Stimulated activated CD4-positive, alpha-beta T cell treated with anti-CD3 and anti-CD28 coated beads, Interleukin-2, amount 100 ng/mL, for 24 hours (primary cell): Measurements from ENCODE around the gene PRPF38B.
"Not testable (repeated sequence)": the region's sequence is repeated elsewhere in the genome, so short reads cannot be mapped to it uniquely, and the experiment has no call there.

Source experiments
- DNase-seq, 2 donors: peaks; one replicate each; pipeline ENCODE4 v3.0.0-alpha.2; 2020

PRPF38B gene, protein sequence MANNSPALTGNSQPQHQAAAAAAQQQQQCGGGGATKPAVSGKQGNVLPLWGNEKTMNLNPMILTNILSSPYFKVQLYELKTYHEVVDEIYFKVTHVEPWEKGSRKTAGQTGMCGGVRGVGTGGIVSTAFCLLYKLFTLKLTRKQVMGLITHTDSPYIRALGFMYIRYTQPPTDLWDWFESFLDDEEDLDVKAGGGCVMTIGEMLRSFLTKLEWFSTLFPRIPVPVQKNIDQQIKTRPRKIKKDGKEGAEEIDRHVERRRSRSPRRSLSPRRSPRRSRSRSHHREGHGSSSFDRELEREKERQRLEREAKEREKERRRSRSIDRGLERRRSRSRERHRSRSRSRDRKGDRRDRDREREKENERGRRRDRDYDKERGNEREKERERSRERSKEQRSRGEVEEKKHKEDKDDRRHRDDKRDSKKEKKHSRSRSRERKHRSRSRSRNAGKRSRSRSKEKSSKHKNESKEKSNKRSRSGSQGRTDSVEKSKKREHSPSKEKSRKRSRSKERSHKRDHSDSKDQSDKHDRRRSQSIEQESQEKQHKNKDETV

DNA sequence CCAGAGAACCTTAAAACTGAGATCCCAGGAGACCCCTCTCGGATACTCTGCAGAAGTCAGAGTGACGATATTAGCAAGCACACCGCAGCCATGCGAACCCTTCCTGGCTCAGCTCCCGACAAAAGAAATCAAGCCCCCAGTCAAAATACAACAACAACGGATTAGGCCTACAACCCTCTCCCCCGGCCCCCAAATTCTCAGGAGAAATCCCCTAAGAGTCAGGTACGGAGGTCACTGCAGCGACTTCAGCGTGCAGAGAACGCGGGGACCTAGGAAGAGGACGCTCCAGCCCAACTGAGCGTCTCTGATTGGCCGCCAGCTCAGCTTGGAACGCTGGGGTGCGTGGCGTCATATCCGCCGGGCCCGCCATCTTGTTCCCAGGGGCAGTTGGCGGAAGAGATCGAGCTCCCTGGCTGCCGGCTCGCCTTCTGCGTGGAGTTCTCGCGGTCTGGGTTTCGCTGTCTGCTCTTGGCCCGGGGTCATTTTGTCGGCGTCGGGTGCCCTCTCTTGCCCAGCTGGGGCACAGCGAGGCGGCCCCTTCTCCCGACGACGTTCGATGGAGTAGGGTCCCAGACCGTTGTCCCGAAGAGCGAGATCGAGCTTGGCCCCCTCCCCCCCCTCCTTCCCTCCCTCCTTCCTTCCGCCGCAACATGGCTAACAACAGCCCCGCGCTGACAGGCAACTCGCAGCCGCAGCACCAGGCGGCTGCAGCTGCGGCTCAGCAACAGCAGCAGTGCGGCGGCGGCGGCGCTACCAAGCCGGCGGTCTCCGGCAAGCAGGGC, at the start of gene PRPF38B:
PRPF38B (plus strand) TSS at position 369 of the 782 bp plus-strand sequence; CDS start at position 651, 282 bp downstream.
- DNase-seq: peak; percentile 93 to 94

DNA sequence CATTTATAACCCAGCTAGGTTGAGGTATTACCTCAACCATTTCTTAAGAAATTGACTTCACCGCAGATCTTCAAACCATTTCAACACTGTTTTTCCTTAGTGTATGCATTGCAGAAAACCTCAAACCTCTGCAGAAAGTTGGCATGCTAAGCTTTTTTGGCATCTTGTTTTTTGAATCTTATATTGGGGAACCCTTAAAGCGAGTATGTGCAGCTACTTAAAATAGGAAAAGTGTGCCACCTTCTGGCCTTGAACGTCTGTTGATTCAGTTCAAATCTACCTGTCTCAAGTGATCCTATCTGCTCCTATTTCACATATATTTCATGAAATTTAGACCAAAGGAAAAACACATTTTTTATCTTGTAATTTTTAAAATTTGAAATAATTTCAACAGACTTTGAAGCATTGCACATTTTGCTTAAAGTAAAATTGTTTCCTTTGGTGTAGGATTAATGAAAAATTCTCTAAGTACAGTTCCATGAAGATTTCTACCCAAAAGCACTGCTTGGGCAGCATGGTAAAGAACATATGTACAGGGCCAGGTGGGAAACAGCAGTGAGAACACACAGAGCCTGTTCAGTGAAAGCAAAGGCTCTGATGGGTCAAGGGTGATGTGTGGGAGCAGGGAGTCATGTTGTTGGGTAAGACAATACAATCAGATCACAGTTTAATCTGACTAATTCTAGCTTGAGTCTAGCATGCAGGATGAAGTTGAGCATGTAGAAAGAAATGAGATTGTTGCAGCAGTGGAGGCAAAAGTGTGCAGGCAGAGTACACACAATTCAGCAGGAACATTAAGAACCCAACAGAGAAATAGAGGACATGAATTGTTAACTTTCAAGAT, 48.4 kb upstream of the PRPF38B start:
- peak; percentile 27 to 54 for DNase-seq

DNA sequence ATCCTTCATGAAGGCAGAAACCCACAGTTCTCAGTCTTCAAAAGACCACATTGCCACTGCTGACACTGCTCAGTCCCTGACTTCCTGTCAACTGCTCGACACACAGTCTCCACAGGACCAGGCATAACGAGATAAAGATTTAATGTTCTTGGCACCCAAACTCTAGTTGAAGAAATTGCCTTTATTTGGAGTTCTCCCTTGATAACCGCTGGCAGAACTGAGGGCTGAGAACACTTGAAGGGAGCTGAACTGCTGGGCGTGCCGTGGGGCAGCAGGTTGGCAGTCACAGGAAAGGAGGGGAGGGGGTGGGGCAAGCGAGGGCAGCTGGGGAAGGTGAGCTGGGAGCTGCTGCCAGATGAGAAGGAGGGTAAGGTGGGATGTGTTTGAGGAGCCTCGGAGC, 47.1 kb upstream of the PRPF38B start:
- DNase-seq: peak; percentile 40 to 48

DNA sequence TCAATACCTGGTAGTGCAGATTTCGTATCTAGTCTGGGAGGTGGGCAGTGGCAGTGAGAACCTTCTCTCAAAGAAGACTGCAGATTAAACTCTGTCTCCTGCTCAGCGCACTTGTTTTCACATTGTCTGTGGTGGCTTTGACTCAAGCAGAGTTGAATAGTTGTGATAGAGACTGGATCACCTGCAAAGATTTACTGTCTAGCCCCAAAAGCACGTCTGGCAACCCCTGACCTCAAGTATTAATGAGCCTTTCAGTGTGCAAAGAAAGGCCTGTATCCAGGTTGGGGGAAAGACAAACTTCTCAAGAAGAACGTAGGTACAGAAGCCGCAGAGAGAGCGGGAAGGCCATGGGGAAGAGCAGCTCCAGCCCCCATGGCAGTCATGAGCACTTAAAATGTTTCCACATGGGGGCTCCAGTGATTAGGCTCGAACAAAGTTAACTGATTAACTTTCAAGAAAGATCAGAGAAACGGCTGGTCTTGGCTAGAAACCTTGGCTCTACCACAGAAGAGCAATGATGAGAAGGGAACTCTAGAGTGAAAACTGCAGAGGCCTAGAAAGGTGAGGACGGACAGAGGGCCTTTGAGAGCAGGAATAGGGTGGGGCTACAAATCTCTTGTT, 46.4 kb upstream of the PRPF38B start:
- no peak for DNase-seq

DNA sequence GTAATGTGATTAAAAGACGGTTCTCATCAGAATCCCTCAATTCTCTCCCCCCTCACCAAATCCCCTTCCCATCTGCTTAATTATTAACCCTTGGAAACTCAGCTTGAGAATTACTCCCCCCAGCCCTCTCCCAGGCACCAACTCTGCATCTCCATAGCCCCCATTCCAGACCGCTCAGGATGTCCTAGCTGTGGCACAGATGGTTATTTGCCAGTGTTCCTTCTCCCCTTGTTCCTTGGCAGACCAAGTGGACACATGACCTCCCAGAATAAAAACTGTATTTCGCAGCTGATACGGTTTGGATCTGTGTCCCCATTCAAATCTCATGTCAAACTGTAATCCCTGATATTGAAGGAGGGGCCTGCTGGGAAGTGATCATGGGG, 45.9 kb upstream of the PRPF38B start:
- DNase-seq: no peak

DNA sequence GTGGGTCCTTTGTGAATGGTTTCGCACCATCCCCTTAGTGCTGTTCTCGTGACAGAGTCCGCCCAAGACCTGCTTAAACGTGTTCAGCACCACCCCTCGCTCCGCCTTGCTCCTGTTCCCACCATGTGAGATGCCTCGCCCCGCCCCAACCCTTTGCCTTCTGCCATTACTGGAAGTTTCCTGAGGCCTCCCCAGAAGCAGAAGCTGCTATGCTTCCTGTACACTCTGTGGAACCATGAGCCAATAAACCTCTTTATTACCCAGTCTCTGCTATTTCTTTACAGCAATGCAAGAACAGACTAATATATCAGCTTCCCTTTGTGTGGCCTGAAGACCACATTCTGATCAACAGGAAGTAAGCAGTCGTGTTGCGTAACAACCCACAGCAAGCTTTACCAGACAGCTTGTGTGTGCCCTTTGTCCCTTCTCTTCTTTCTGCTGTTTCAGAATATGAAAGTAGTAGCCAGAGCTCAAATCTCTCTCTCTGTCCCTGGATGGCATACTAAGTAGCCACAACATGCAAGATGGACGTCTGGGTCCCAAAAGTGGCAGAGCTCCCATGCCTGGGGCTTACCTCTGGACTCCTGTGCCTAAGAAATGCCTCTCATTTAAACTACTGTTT, 45.4 kb upstream of the PRPF38B start:
- peak; percentile 54 to 64 for DNase-seq

DNA sequence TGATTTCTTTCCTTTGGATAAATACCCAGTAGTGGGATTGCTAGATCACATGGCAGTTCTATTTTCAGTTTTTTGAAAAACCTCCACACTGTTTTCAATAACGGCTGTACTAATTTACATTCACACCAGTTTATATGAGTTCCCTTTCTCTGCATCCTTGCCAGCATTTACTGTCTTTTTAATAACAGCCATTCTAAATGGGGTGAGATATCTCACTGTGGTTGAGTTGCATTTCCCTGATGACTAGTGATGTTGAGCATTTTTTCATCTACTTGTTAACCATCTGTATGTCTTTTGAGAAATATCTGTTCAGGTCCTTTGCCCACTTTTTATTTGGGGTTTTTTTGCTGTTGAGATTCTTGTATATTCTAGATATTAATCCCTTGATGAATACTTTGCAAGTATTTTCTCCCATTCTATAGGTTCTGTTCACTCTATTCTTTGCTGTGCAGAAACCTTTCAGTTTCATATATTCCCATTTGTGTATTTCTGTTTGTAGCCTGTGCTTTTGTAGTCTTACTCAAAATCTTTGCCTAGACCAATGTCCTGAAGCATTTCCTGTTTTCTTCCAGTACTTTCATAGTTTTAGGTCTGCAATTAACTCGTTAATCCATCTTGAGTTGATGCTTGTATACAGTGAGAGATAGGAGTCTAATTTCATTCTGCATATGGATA, 38.5 kb upstream of the PRPF38B start:
- no peak for DNase-seq

DNA sequence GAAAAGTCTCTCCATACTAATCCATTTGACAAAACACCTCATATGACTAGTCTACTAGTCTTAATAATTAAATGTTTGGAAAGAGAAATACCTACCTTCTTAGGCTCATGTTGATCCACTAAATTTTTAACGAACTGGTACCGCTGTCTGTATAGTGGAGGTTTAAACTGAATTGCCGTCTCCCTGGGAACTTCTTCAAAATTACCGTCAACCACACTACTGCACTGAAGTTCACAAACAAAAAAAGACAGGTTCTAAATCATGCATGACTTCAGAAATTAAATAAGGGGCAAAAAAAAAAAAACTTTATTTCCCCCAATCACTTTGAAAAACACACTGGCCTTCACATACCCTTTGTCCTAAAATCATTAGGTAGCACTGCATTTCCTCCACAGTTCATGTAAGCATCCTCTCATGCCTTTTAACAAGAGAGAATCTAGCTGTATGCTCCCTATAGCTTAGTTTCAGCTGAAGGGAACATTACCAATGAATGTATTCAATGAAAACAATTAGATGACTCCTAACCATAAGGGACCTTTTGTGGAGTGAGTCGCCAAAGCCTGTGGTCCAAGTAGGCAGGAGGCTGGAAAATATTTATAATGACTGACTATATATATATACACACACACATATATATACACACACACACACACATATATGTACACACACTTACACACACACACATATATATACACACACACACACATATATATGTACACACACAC, 34.6 kb upstream of the PRPF38B start:
- no peak for DNase-seq

DNA sequence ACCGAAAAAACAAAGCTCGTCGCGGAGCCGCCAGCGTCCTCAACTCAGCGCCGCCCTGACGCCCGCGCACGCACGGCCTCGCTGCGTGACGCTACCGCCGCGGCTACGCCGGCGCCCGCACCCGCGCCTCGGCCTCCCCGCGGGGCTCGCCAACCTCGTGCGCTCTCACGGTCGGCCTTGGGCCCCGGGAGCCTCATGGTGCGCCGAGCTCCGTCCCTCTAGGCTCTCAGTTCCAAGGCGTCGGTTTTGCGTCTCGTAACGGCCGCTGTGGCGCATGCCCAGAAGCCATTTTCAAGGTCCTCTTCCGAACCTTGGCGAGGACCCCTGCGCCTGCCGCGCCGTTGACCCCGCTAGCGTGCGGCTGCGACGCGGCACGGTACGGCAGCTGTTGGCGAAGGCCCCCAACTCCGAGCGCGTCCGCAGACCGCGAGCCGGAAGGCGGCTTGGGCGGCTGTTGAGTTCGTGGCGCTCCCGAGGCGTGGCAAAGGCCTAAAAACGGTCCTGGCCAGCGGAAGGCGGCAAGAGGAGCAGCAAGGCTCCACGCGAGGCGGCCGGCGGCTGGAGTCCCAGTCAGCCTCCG, 31.0 kb upstream of the PRPF38B start, which contains the start of gene HENMT1:
HENMT1 (minus strand) TSS at position 64 of the 580 bp plus-strand sequence. CDS start 1,209 bp downstream, outside the sequence.
- peak; percentile 77 to 82 for DNase-seq

DNA sequence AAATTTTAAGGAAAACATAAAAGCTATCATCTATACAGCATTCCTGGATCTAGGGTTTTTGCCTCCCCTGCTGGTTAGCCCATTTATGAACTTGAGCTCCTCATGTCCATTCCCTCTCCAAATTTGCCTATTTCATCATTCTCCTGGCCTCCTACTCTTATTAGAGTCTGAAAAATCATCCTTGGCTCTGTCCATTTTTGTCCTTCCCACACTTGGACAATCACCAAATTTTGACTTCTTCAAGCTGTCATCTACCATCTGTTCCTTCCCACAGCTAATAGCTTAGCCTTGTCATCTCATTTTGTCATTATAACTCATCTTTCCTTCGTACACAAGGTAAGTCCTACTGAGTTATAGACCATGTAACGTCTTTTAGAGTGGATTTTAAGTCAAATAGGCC, 29.0 kb upstream of the PRPF38B start:
- no peak for DNase-seq

DNA sequence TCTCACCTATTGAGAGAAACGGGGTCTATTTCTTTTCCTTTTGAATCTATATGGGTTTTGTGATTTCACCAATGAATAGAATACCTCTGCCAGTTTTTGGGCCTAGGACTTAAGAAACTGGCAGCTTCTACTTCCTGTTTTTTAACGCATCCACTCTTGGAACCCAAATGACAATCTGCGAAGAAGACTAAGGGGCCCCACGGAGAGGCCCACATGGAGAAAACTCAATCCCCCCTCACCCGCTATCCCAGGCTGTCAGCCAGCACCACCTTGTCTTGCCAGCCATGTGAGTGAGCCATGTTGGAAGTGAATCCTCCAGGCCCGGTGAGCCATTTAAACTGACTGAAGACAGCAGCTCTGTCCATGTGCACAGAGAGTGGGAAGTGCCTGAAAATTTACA, 27.6 kb upstream of the PRPF38B start:
- DNase-seq: no peak

DNA sequence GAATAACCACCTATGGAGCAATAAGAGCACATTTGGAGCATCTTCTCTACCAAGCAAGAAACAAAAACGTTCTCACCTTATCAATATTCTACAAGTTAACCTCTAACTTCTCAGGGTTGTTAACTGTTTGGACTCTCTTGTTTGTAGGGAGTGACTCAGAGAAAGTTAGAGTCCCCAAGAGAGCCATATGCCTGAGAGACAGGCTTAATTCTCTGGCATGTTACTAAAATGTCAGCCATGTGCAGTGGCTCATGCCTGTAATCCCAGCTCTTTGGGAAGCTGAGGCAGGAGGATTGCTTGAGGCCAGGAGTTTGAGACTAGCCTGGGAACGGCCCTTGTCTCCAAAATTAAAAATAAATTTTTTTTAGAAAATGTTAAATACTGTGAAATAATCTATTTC, 27.0 kb upstream of the PRPF38B start:
- DNase-seq: no peak

DNA sequence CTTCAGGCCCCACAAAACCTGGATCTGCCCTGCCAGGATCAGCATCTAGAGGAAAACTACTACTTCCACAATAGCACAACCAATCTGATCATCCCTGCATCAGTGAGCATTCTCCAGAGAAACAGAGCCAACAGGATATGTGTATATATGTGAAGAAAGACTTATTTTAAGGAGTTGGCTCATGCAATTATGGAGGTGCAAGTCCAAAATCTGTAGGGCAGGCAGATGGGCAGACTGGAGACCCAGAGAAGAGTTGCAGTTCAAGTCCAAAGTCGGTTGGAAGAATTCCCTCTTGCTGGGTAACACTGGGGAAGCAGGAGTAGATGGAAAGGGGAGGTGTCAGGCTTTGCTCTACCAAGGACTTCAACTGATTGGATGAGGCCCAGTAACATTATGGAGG, 26.3 kb upstream of the PRPF38B start:
- DNase-seq: no peak

DNA sequence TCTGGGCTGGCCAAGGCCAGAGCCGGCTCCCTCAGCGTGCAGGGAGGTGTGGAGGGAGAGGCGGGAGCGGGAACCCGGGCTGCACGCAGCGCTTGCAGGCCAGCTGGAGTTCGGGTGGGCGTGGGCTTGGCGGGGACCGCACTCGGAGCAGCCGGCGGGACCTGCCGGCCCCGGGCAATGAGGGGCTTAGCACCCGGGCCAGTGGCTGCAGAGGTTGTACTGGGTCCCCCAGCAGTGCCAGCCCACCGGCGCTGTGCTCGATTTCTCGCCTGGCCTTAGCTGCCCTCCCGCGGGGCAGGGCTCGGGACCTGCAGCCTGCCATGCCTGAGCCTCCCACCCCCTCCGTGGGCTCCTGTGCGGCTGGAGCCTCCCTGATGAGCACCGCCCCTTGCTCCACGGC, 24.7 kb upstream of the PRPF38B start:
- DNase-seq: not testable (repeated sequence)

DNA sequence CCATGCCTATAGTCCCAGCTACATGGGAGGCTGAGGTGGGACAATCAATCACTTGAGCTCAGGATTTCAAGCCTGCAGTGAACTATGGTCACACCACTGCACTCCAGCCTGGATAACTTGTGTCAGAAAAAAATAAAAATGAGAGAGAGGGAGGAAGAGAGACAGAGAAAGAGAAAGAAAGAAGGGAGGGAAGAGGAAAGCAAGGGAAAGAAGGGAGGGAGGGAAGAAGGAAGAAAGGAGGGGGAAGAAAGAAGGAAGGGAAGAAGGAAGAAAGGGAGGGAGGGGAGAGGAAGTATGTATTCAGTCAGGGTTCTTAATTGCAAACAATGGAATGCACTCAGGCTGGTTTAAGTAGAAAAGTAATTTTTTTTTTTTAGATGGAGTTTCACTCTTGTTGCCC, 23.3 kb upstream of the PRPF38B start:
- no peak for DNase-seq

DNA sequence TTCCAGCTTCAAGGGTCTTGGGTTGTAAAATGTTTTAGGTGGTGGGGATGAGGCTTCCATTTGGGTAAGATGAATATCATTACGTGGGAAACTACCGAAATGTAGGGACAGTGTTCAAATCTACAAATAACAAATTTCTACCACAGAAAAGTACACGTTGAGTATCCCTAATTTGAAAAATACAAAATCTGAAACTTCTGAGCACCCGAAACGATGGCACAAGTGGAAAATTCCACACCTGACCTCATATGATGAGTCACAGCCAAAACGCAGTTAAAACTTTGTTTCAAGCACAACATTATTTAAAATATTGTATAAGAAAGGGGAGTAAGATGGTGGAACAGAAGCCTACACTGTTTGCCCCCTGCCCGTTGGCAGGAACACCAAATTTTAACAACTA, 22.4 kb upstream of the PRPF38B start:
- no peak for DNase-seq

DNA sequence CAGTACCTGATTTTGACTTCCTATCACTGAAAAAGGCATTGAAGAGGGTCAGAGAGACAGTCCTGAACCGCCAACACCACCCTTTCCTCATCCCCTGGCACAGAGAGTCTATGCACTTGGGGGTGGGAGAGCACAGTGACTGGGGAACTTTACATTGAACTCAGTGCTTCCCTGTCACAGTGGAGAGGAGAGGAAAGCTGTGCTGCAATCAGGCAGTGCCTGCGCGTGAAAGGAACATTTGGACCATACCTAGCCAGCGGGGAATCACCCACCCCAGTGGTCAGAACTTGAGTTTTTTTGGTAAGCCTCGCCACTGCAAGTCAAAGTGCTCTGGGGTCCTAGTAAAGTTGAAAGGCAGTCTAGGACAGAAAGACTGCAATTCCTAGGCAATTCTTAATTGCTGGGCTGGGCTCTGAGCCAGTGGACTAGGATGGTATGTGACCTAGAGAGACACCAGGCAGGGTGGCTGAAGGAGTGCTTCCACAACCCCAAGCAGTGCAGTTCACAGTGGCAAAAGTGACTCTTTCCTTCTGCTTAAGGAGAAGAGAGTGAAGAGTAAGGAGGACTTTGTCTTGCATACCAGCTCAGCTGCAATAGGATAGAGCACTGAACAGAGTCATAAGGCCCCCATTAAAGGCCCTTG, 21.9 kb upstream of the PRPF38B start:
- DNase-seq: no peak

DNA sequence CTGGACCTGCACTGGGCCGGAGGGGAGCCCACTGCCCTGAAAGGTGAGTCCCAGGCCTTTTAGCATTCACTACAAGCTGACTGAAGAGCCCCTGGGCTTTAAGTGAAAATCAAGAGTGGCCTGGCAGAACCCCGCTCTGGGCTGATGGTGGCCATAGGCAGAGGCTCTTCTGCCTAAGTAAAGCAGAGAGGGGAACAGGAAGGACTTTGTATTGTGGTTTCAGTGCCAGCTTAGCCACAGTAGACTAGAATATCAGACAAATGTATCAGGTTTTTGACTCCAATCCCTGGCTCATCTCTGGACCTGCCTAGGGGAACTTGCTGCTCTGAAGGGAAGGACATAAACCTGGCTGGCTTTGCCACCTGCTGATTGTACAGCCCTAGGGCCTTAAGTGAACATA, 21.0 kb upstream of the PRPF38B start:
- no peak for DNase-seq

DNA sequence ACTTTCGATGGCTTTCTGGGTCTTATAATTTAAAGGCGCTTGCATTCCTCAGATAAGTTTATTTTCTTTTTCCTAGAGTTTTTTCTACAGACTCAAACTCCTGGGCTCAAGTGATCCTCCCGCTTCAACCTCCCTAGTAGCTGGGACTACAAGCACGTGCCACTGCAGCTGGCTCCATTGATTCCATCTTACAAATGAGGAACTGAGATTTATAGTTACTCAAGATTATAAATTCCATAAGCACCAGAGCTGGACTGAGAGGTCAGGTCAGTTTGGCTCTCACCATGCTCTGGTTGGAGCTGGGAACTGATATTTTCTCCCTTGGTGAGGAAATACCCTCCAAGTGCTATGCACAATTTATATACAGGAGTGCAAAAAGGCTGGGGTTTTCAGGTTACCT, 13.4 kb upstream of the PRPF38B start:
- no peak for DNase-seq
